Left hindlimb (tissue), 1 donor: ENCODE measurements around the gene NCK2.

ENCODE experiments used
- DNase-seq: peaks from one replicate; pipeline ENCODE4 v3.0.0-alpha.2; 2018

The NCK2 gene

DNA sequence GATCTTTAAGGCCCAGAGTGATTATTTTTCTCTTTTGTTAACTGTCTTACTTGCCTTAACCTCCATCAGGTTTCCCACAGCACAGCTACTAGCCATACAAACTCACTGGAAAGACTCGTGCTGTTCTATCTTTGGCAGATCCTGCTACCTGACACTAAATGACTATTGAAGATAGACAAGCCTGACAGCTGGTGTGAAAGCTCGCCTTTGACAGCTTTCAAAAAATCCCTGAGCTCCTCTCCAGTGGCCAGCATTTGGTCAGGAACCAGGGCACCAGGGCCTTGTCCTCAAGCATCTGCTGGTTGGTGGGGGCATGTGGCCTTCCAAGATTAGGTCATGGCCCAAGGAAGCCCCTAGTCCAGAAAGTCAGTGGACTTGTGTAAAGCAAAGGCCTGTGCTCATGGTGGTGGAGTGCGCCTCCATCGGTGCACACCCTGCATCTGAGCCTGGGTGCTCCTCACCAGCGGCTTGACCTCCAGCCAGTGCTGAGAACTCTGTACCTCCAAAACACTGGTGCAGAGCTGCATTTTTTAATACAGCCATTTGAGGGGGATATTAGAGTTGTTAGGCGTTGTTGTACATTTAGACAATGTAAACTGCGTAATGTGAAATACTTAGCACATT, 158.5 kb downstream of the NCK2 start:
- no peak for DNase-seq

DNA sequence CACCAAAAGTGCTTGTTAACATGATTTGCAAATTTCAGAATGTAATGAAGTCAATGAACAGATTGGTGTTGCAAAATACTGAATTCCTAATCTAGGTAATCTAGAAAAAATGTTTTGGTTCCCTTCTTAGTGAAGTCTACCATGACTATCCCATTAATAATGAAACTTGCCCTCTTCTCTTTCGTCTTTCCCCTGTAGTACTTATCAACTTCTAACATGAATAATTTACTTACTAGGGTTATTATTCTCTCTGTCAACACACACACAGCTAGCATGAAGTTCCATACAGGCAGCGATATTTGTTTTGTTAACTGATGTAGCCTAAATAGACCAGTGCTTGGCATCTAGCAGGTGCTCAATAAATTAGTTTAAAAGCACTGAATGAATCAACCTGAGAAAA, 160.2 kb downstream of the NCK2 start:
- no peak for DNase-seq

DNA sequence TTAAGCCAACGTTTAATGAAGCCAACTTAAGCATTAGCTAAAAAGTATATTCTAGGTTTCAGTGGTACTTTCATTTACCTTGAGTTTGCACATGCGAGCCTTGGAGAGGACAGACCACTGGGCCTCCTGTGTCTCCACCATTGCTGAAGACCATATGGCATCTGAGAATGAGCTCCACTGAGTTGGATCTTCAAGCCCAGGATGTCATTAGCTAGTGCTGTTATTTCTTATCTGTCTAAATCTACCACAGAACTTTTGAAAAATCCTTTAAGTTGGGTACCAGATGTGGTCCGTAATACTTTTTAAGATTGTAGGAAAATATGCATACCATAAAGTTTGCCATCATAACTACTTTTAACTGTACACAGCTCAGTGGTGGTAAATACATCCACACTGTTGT, 161.8 kb downstream of the NCK2 start:
- no peak for DNase-seq

DNA sequence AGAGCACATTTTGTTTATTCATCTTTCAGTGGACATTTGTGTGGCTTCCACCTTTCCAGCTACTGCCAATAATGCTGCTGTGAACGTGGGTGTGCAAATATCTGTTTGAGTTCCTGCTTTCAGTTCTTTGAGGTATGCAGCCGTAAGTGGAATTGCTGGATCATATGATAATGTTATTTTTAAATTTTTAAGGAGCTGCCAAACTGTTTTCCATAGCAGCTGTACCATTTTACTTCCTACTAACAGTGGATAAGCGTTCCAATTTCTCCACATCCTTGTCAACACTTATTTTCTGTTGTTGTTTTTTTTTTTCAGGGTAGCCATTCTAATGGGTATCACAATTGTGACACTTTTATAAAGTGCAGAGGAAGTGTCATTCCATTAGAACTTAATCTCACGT, 162.5 kb downstream of the NCK2 start:
- DNase-seq: no peak

DNA sequence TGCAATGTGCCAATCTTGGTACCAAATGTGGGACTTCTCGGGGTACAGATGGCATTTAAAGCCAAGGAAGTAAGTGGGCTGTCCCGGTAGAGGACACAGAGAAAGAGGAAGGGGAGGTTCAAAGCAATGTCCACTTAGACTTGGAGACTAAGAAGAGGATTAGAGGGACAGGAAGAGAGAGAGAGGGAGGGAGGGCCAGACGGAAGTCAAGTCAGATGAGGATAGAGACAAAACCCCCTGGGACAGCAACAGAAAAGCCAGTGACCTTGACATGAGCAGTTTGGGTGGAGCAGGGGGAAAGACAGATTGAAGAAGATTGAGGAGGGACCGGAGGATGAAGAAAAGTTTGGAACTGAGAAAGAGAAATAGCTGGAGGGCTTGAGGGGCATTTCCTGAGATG, 164.5 kb downstream of the NCK2 start:
- no peak for DNase-seq

DNA sequence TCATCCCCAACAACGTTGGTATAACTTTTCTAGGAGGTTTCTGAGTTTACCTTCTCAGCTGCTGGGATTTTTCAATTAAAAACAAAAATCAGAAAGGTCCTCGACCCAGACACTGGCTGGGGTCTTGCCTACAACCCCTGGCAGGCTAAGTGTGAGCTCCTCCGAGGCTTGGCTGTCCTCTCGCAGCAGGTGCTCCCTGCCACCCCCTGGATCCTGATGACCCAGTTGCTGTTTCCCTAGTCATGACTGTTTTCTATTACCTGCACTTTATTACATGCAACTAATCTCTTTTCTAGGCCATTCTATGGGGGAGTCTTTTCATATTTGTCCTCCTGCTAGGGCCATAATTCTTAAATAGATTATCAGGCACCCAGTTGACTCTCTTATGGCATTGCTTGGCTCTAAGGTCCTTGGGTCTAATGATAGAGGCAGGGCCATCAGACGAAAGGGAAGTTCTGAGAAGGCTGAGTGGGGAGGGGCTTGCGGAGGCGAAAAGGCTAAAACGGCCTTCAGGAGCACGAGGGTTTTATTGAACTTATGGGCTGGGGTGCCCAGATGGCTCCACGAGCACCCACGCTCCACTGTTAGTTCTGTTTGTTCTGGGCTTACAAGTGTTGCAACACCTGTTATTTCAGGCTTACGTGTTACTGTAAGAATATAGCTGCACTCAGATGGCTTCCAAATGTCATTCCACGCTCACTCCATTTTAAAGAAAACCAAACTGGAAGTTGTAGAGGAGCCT, 166.0 kb downstream of the NCK2 start:
- DNase-seq: no peak

DNA sequence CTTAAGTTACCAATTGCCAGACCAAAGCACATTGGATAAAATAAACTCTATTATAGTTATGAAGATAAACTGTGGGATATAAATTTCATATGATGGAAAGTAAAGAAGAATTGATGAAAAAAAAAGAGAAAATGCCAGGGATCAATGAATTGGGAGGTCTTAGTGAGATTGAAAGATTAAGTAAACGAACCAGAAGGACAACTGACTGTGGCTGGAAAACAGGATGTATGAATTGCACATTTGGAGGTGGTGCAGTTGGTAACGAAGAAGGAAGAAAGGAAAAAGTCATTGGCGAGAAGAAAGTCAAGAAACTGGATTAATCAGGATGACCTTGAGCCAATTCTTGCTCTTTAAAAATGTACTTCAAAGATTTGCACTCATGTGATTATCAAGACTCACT, 166.7 kb downstream of the NCK2 start:
- no peak for DNase-seq

DNA sequence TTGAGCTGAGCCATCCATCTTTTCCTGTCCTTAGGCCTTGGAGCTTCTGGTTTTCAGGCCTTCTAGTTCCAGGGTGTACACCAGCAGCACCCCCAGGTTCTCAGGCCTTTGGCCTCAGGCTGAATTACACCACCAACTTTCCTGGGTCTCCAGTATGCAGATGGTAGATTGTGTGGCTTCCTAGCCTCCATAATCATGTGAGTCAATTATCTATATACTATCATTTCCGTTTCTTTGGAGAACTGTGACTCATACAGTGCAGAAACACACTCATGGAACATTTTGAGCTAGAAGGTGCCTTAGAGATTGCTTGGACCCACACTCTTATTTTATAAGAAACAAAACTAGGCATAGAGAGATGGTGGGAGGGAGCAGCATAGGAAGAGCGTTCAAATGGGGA, 167.4 kb downstream of the NCK2 start:
- DNase-seq: no peak

DNA sequence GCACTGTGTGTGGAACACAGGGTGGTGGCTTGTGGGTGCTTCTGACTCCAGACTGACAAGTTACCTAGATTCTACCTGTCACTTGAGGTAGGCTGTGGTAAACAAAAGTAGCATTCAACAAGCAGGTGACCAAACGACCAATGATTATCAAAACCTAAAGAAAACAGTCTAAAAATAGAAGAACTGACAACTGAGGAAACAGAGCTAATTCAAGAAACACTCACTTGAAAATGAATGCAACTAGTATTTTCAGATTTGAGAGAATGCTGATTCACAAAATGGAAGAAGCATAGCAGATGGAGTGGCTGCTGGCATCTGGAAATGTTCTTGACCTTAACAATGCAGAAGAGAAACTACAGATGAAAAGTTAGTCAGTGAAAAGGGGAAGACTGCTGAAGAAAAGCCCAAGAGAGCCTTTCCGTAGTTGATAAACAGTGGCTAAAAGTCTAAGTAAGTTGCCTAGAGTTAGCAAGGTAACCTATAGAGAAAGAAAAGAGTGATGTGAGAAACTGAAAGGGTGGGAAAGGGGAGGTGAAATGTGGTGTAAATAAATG, 170.4 kb downstream of the NCK2 start:
- no peak for DNase-seq

DNA sequence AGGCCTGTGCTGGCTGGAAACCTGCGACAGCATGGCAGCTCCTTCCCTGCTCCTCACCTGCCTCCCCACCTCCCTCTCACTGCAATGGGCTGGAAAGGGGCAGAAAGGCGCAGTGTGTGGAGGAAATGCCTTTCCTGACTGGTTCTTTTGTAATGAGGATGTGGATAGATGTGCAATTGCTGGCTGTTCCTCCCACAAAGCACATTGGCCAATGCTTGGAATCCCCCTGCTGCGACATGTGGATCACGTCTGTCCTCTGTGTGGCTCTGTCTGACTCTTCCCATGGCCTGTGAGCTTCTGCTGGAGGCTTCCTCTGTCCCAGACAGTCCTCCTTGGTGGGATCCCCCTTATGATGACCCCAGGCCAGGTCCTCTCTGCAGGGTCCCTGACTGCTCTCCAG, 172.5 kb downstream of the NCK2 start:
- DNase-seq: no peak

DNA sequence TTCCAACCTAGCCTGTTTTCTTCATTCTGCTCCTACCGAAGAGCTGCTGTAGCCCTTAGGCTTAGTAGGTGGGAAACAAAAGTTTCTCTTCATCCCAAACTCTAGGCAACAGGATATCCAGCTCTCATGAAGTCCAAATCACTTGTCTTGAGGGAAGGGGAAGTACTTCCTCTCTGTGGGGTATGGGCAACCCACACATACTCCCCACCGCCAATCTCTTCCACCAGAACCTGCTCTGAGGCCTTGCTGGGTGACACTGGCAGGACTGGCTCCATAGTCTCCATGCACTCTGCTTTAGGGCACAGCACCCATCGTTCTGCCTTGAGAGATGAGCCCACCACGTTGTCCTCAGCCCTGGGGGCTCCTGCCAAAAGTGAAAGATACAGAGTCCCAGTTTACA, 173.0 kb downstream of the NCK2 start:
- no peak for DNase-seq

DNA sequence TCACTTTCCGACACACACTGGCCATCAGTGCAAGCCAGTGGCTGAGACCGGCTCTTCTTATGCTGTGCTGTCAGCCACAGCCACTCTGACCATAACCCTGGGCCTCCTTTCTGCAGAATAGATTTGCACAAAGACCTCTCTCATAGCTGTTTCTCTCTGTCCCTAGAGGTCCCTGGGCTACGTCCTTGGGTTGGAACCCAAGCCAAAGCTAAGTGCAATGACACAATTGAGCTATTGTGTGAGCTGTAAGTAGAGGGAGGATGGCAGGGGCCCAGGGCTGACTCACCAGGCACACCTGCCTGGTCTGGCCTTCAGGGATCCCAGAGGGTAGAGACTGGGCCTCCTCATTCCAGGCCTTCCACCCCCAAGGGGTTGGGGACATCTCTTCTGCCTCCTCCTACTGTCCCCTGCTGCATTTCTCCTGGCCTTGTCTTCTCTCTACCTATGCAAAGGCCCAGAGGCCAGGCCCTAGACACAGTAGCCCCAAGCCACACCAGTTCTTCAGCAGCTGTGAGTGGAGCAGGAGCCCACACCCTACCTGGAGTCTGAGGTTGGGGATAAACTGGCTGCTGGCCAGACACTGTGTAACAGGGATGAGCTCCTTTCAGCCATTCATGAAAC, 174.6 kb downstream of the NCK2 start:
- no peak for DNase-seq

DNA sequence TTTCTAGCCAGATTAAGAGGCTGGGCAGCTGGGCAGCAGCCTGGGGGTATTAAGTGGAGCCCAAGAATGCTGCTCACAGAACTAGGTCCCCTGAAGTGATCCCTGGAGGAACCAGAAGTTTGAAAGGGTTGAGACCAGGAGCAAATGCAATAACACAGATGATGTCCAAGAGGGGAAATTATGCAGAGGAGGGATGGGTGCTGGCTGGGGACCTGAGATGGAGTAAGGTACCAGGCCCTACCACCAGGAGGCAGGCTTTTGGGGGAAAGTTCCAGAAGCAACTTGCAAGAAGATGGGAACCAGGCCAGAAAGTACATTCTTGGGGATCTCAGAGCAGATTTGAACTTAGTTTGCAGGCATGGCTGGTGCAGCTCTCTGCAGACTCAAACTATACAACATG, 175.1 kb downstream of the NCK2 start:
- DNase-seq: no peak

DNA sequence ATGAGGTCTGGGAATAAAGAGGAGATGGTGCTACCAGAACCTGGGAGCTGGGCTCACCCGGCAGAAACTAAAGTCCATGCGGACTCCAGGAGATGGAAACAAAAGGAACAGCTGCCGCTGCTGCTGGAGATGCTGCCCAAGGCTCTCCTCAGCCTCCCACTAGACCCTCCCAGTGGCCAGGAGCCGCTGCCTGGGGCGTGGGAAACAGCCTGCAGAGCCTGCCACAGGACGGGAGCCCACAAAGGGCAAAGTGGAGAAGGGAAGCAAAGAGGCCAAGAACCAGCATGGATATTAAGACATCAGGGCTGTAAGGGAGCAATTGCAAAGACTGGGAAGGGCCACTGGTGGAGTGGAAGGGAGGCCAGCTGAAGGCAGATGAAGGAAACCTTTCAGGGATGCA, 179.6 kb downstream of the NCK2 start:
- no peak for DNase-seq

DNA sequence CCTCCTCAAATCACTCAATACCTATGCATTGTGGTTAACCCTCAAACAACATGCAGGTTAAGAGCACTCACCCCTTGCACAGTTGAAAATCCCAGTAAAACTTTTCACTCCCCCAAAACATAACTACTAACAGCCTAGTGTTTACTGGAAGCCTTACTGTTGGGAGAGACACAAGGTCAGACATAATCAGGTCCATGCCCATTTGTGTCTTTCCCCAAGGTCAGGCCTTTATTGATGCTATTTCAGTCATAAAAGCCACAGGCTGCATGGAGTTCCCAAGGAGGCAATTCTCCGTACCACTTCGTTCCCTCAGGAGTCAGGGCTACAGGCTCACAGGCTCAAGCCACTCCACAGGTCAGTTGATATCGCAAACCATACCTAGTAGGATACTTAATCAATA, 180.2 kb downstream of the NCK2 start:
- DNase-seq: no peak

DNA sequence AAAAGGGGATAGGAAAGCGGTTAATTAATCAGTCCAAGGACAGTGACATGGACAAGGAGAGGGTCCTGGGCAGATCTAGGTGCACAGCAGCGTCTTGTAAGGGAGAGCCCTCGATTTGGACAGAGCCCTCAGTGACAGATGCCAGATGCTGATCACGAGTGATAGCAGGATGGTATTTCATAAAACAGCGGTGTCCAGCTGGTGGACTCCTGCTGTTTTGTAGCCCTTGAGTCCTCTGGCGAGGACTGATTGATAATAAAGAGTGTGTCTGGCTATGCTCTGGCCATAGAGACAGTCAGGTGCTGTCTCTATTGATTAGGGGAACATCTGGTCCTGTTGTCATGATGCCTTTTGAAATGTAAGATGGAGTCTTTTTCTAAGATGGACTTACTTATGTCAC, 180.7 kb downstream of the NCK2 start:
- DNase-seq: no peak

DNA sequence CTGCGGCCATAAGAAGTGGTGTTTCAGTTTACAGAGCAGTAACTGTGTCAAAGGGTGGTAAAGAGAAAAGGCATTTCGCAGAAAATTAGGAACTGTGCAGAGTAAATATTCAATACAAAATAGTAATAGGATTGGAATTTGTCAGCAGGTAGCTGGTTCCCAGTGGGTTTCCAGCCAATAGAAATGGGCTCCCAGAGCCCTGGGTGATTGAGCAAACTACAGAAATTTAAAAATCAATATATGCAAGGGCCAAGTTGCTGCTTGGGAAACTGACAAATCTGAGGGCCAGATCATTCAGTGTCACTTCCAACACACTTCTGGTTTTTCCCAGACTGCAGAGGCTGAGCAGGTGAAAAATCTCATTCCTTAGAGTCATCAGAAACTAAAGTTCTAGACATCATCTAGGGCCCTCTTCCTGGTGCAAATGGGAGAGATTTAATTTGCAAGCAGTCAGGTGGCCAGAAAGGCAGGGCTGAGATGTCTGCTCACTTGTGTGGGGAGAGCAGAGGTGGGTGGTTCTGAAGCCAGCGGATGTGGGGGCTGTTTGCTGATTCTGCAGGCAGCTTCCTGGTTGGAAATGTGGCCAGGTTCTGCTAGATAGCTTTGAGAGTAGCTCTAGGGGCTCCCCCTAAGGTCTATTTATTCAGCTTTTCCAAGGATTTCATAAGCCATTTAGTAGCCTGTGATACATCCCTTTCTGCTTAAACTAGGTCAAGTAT, 182.4 kb downstream of the NCK2 start:
- no peak for DNase-seq

DNA sequence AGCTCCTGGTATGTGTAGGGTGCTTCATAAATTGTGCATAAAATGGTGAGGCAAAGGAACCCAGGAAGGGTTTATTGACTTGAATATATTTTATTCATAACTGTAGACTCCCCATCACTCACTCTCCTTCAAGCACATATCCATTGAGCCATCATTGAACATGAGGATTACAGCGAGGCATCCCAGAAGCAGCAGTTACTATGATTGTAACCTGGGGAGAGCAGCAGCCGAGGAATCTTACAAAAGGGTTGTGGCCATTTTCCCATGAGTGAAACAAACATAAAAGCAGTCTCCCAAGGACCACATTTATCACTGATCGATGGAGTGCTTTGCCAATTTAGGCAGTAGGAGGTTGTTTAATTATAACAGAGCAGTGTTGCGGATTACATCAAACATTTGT, 183.4 kb downstream of the NCK2 start:
- no peak for DNase-seq

DNA sequence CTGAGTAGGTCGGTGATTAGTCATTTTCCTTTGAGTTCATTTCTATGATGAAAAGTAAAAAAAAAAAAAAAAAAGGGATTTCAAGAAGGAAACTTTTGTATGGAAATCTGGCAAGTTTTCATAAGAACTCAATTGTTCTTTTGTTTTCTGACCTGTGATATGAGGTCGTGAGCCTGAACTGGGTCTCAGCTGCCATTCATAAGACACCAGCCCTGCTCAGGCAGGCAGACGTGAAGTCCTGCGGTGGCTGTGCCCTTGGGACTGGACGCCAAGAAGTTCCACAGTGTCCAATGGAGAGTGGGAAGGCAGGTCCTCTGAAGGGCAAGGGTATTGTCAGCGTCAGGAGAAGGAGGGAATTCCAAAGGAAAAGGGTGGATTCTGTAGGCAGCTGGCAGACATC, 183.9 kb downstream of the NCK2 start:
- DNase-seq: no peak

DNA sequence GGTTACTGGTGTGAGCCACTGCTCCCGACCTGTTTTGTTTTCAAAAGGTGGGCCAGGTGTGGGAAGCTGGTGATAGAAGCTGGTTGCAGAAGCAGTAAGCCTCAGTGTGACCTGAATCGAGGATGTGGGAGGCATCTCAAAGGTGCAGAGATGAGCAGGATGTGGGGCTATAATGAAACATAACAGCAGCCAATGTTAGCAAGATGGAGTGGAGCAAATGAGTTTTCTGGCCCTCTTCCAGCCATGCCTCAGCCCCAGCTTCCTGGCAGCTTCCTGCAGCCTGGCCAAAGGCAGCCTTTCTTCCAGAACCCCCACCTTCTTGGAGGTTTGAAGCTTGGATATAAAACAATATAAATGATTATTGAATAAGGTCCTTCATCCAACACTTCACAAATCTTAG, 184.8 kb downstream of the NCK2 start:
- no peak for DNase-seq

DNA sequence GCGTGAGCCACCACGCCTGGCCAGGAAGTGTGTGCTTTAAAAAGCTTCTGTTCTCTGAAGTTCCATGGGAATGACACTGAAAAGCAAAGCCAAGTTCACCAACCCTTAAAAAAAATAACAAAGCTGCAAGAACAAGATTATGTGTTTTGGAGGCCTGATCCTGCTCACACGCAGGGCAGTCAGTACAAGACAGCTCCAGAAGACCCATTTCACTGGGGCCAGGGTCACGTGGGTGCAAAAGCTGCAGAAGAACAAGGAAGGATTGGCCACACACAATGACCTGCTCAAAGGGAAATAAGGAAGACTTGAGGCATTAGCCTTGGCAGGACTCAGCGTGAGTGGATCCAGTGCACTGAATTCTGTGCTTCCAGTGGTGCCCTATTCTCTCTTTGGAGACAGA, 187.9 kb downstream of the NCK2 start:
- no peak for DNase-seq

DNA sequence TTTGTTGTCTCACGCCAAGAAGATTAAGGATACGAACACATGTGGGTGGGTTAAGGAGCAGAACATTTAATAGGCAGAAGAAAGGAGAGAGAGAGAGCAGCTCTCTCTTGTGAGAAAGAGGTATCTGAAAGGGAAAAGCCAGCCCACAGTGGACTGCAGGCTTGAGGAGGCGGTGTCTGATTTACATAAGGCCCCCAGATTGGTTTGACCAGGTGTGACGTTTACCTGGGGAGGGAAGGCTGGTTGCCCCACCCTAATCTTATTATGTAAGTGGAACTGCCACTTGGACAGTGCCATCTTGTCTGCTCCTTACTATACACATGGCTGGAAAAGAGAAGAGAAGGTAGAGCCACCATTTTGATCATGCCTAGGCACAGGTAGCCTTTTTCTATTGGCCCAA, 189.2 kb downstream of the NCK2 start:
- no peak for DNase-seq

DNA sequence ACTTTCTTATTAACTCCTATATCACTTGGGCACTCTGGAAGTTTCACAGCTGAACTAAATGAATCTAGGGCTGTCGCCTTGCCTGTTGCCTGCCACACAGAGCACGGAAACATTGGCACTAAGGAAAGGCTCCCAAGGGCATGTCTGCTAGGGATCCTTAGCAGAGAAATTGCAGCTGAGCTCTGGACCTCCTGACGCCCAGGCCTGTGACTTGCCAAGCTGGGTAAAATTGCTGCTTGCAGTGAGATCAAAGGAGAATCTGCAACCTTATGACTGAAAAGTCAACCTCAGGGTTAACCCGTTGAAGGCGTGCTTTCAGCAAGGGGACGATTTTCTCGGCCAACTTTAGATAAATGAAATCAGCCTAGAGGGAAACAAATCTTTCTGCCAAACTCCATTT, 189.8 kb downstream of the NCK2 start:
- no peak for DNase-seq

DNA sequence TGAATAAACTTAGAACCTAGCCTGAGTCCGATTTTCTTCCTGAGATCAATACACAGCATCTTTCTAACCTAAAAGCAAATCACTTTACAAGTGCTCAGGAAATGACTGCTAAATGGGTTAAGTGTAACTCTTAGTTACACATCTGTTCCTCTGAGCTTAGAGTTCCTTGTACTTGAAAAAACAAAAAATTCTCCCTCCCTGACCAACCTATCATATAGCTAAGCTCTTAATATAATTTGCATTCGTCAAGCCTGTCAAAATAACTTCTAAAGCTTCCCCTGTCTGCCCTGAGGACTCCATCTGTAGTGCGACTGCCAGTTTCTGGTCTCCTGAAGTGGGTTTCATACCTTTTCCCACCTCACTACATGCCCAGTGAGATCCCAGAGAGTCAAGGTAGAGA, 190.4 kb downstream of the NCK2 start:
- DNase-seq: no peak
